ENCODE data around the gene PLCXD3.

The PLCXD3 gene

GRCh38 chr5:41337724-41338123, 172.7 kb downstream of the PLCXD3 start:
- no peak for TF ChIP-seq CTCF (IDR thresholded peaks at IDR 0.05)

GRCh38 chr5:41337216-41337615, 173.2 kb downstream of the PLCXD3 start:
- TF ChIP-seq CTCF (IDR thresholded peaks at IDR 0.05): no peak

- no peak for TF ChIP-seq CTCF (IDR thresholded peaks at IDR 0.05)
Measured at GRCh38 chr5:41336471-41336870, 173.9 kb downstream of the PLCXD3 start.

GRCh38 chr5:41335596-41336181, 174.7 kb downstream of the PLCXD3 start:
- TF ChIP-seq CTCF (IDR thresholded peaks at IDR 0.05): no peak

GRCh38 chr5:41334758-41335157, 175.6 kb downstream of the PLCXD3 start:
- no peak for TF ChIP-seq CTCF (IDR thresholded peaks at IDR 0.05)

- no peak for TF ChIP-seq CTCF (IDR thresholded peaks at IDR 0.05)
Measured at GRCh38 chr5:41334221-41334620, 176.2 kb downstream of the PLCXD3 start.

- TF ChIP-seq CTCF (IDR thresholded peaks at IDR 0.05): no peak
Measured at GRCh38 chr5:41325074-41325473, 185.3 kb downstream of the PLCXD3 start.

- no peak for TF ChIP-seq CTCF (IDR thresholded peaks at IDR 0.05)
Measured at GRCh38 chr5:41312478-41313060, 197.8 kb downstream of the PLCXD3 start.

Data from LNCAP (cell line).